Measurements from ENCODE around the gene FZD2. TPM values are rescaled to one million over a fixed set of nuclear protein-coding genes. Genes with fewer than 3 reads are reported as not detected.

Gene FZD2
- total and polyA plus RNA-seq, 2 of the 13 experiments (the other 11 are each of a cell fraction or from before 2014, with no cell fraction given): 0.07 to 0.13 TPM

DNA sequence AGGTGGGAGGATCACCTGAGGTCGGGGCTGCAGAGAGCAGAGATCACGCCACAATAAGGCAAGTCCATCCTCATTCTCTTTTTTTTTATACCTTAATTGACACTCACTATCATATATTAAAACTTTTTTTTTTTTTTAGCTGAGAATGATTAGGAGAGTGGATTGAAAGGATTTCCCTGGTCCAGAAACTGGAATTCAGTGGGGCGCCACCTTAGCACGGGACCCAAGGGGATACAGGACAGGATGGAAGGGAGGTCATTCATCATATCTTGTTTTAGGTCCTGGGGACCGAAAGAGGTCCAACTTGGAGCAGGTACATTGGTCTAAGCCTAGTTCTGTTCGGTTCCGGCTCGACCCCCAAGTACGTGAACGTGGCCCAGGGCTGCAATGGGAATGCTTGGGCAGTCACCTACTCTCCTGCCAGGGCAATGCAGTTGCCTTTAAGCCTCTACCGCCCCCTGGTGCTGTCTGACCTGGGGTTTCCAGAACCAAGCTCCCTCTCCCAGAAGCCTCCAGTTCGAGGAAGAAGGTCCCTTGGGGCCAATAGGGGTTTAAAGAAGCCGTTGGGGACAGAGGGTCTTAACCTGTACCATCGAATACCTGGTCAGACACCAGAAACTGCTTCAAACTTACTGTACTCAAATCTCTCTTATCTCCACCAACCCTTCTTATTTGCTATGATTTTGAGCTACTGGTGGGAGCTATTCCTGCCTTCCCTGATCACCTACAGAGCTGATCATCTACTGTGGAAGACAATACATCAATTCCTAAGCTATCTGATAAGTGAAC is 34.2 kb upstream of the FZD2 start (continued):
- TF ChIP-seq, protein P1, sequence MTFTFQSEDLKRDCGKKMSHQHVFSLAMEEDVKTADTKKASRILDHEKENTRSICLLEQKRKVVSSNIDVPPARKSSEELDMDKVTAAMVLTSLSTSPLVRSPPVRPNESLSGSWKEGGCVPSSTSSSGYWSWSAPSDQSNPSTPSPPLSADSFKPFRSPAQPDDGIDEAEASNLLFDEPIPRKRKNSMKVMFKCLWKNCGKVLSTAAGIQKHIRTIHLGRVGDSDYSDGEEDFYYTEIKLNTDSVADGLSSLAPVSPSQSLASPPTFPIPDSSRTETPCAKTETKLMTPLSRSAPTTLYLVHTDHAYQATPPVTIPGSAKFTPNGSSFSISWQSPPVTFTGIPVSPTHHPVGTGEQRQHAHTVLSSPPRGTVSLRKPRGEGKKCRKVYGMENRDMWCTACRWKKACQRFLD (CRISPR knock-in tag; IDR thresholded peaks at IDR 0.05; ENCODE audit: borderline replicate concordance): no peak
- TF ChIP-seq NR2C2 (CRISPR knock-in tag; IDR thresholded peaks at IDR 0.05; ENCODE audit: borderline replicate concordance) (no peak), CREB1 (IDR thresholded peaks at IDR 0.05) (no peak), CREB1 (CRISPR knock-in tag; IDR thresholded peaks at IDR 0.05) (no peak), SP2 (CRISPR knock-in tag; IDR thresholded peaks at IDR 0.05) (no peak), CHD4 (IDR thresholded peaks at IDR 0.05; ENCODE audit: borderline replicate concordance, low read length) (no peak), PPARG (CRISPR knock-in tag; conservative IDR thresholded peaks at IDR 0.05) (0 out of 2 replicates have a peak, but pooled peaks have one; percentile 25), RFX5 (IDR thresholded peaks at IDR 0.05; ENCODE audit: low read depth, low read length) (no peak), ZSCAN30 (CRISPR knock-in tag; IDR thresholded peaks at IDR 0.05) (no peak), ZNF607 (CRISPR knock-in tag; IDR thresholded peaks at IDR 0.05; ENCODE audit: borderline replicate concordance) (no peak), FLYWCH1 (CRISPR knock-in tag; IDR thresholded peaks at IDR 0.05) (no peak), ZNF891 (CRISPR knock-in tag; IDR thresholded peaks at IDR 0.05) (no peak), GPN1 (CRISPR knock-in tag; IDR thresholded peaks at IDR 0.05; ENCODE audit: borderline replicate concordance) (no peak), CBX2 (IDR thresholded peaks at IDR 0.05; ENCODE audit: low read depth, low read length) (no peak), CBX2 (CRISPR knock-in tag; IDR thresholded peaks at IDR 0.05; ENCODE audit: low read depth) (no peak), HMGA1 (CRISPR knock-in tag; conservative IDR thresholded peaks at IDR 0.05) (no peak)
- TF ChIP-seq, protein P2, sequence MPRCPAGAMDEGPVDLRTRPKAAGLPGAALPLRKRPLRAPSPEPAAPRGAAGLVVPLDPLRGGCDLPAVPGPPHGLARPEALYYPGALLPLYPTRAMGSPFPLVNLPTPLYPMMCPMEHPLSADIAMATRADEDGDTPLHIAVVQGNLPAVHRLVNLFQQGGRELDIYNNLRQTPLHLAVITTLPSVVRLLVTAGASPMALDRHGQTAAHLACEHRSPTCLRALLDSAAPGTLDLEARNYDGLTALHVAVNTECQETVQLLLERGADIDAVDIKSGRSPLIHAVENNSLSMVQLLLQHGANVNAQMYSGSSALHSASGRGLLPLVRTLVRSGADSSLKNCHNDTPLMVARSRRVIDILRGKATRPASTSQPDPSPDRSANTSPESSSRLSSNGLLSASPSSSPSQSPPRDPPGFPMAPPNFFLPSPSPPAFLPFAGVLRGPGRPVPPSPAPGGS (CRISPR knock-in tag; IDR thresholded peaks at IDR 0.05): no peak
- TF ChIP-seq, protein P3, sequence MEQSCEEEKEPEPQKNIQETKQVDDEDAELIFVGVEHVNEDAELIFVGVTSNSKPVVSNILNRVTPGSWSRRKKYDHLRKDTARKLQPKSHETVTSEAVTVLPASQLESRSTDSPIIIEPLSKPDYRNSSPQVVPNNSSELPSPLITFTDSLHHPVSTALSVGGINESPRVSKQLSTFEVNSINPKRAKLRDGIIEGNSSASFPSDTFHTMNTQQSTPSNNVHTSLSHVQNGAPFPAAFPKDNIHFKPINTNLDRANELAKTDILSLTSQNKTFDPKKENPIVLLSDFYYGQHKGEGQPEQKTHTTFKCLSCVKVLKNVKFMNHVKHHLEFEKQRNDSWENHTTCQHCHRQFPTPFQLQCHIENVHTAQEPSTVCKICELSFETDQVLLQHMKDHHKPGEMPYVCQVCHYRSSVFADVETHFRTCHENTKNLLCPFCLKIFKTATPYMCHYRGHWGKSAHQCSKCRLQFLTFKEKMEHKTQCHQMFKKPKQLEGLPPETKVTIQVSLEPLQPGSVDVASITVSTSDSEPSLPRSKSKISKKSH (CRISPR knock-in tag; IDR thresholded peaks at IDR 0.05; ENCODE audit: borderline replicate concordance): no peak
- TF ChIP-seq, protein P4, sequence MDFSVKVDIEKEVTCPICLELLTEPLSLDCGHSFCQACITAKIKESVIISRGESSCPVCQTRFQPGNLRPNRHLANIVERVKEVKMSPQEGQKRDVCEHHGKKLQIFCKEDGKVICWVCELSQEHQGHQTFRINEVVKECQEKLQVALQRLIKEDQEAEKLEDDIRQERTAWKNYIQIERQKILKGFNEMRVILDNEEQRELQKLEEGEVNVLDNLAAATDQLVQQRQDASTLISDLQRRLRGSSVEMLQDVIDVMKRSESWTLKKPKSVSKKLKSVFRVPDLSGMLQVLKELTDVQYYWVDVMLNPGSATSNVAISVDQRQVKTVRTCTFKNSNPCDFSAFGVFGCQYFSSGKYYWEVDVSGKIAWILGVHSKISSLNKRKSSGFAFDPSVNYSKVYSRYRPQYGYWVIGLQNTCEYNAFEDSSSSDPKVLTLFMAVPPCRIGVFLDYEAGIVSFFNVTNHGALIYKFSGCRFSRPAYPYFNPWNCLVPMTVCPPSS (IDR thresholded peaks at IDR 0.05): no peak
- TF ChIP-seq, protein P5, sequence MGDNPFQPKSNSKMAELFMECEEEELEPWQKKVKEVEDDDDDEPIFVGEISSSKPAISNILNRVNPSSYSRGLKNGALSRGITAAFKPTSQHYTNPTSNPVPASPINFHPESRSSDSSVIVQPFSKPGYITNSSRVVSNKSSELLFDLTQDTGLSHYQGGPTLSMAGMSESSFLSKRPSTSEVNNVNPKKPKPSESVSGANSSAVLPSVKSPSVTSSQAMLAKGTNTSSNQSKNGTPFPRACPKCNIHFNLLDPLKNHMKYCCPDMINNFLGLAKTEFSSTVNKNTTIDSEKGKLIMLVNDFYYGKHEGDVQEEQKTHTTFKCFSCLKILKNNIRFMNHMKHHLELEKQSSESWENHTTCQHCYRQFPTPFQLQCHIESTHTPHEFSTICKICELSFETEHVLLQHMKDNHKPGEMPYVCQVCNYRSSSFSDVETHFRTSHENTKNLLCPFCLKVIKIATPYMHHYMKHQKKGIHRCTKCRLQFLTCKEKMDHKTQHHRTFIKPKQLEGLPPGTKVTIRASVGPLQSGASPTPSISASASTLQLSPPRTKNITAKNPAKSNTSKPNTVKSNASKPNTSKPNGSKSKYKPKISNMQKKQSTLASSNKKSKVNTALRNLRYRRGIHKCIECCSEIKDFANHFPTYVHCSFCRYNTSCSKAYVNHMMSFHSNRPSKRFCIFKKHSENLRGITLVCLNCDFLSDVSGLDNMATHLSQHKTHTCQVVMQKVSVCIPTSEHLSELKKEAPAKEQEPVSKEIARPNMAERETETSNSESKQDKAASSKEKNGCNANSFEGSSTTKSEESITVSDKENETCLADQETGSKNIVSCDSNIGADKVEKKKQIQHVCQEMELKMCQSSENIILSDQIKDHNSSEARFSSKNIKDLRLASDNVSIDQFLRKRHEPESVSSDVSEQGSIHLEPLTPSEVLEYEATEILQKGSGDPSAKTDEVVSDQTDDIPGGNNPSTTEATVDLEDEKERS (CRISPR knock-in tag; IDR thresholded peaks at IDR 0.05): no peak
